ENCODE data around the gene LSP1.
"Not testable (repeated sequence)": the region's sequence is repeated elsewhere in the genome, so short reads cannot be mapped to it uniquely, and the experiment has no call there.

LSP1 gene

GRCh38 chr11:1932681-1933080, 79.8 kb downstream of the LSP1 start:
- no peak for DNase-seq

- DNase-seq, result no peak
These were observed 80.8 kb downstream of the LSP1 start for GRCh38 chr11:1933416-1934334.

GRCh38 chr11:1934335-1935155, 81.7 kb downstream of the LSP1 start:
- DNase-seq, result no peak

- no peak for DNase-seq
These were observed 82.5 kb downstream of the LSP1 start for GRCh38 chr11:1935156-1936071.

- DNase-seq, result no peak
These were observed 83.3 kb downstream of the LSP1 start for GRCh38 chr11:1936072-1936780.

- DNase-seq, result no peak
These were observed 84.1 kb downstream of the LSP1 start for GRCh38 chr11:1936781-1937615.

GRCh38 chr11:1937616-1938342, 84.9 kb downstream of the LSP1 start:
- no peak for DNase-seq

- no peak for DNase-seq
These were observed 85.6 kb downstream of the LSP1 start for GRCh38 chr11:1938343-1939005.

GRCh38 chr11:1939006-1939625, 86.2 kb downstream of the LSP1 start:
- DNase-seq, result no peak

GRCh38 chr11:1939788-1940187, 86.9 kb downstream of the LSP1 start:
- DNase-seq, result not testable (repeated sequence)
